Aortic smooth muscle cell (primary cell): ENCODE measurements around the gene MCAM. TPM values are rescaled to one million over a fixed set of nuclear protein-coding genes. Genes with fewer than 3 reads are reported as not detected.

Experiments used
- total RNA-seq: library from RNA; depleted of rRNA; stranded (reverse); fragments of >200 nt; gene quantifications from 2 replicates; pipeline ENCODE4 v1.2.3, GENCODE V29; 2014

MCAM gene
- total RNA-seq = 33.9 and 60.8 TPM in 2 replicates

DNA sequence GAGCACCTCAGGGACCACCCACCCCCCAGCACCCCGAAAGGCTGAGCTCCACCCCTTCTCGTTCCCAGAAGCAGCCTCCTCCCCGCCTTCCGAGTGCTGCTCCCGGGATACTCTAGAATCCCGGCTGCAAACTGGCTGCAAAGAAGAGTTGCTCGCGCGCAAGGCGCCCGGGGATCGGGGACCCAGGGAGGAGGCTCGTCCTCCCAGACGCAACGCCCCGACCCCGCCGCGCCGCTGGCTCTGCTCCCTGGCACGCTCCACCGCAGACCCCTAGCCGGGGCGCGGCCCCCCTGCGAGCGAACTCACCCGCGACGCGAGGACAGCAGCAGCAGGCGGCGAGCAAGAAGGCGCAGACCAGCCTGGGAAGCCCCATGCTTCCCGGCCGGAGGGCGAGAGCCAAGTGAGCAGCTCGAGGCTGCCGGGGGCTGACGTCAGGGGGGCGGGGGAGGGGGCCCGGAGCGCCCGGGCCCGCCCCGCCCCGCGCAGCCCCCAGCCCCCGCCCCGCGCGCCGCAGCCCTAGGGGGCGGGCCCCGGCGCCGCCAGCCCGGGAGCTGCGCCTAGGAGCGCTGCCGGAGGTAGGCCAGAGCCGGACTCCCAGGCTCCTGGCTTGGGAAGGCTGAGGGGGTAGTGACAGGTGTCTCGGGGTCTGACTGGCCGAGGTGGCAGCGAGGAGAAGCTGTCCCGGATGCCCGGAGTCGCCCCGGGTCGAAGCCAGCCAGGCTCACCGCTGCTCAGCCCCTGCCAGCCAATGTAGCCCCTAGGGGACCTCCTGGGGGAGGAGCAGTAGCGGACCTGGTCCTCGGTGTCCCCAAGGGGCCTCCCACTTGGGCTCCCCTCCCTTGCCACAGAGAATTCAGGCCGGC, at the start of gene MCAM:
MCAM (minus strand) TSS at position 402 of the 863 bp plus-strand sequence; CDS start at position 373, 29 bp downstream.

DNA sequence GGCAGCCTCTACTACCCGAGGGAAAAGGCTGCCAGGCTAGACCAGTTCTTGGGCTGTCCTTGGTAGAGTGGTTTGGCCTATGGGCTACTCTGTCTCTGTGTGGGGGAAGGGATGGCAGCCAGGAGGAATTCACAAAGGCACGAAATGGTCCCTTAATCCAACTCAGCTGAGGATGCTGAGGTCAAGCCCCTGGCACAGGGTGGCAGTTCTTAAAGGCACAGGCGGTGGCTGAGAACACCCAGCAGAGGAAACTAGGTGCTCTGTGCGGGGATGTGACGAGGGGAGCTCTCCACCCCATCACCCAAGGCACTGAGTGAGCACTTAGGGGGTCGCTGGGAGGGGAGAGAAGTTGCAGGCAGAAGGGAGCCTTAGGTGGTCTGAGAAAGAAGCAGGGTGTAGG, 29.7 kb upstream of the MCAM start, which contains the start of gene MFRP:
MFRP (minus strand) TSS at position 101 of the 400 bp plus-strand sequence. CDS start 192 bp downstream, outside the sequence.

GRCh38 chr11:119340335-119341221, 23.6 kb upstream of the MCAM start, which contains the start of gene C1QTNF5:
C1QTNF5 (minus strand) TSS chr11:119340883; CDS start chr11:119340397, 486 bp downstream.

DNA sequence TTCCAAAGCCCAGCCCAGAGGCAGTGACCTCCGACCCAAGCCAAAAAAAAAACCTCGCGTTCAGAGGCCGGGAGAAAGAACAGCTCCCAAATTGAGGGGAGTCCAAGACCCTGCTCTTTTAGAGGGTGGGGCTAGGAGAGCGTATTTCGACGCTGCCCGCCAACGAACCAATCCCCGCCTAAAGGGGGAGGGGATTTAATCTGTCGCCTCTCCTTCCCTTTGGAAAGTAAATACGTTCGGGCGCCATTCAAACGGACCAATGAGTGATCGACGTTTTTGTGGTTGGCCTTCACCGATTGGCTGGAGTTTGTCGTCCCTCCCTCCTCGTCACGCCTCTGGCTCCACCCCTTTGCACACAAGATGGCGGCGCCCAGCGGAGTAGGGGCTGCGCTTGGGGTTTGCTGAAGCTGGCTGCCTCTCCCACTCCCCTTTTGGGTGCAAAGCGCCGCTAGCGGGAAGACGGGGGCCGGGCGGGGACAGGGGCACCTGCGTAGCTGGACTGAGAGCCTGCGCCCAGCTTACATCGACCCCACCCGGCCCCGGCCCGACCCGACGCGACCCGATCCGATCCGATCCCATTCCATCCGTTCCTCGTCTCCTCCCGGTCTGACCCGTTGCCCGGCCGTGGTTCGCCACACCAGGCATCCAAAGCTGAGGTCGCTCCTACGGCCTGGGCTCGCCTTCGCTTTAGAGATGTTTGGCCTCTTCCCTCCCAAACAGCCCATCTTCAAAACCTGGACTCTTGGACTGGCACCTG, 17.4 kb upstream of the MCAM start, which contains the start of gene RNF26:
RNF26 (plus strand) TSS at position 354 of the 757 bp plus-strand sequence. CDS start 596 bp downstream, outside the sequence.

Other genes starting within 250 kb of the MCAM start
- gene VPS11, start 249.3 kb downstream of the MCAM start, total RNA-seq = 38.9 and 39.2 TPM in 2 replicates
- 3.7 and 5.8 TPM in 2 replicates for gene HMBS, start 232.2 kb downstream of the MCAM start, total RNA-seq
- gene DPAGT1, start 215.3 kb downstream of the MCAM start, total RNA-seq = 8.8 and 11.8 TPM in 2 replicates
- 3.3 and 3.7 TPM in 2 replicates for gene C2CD2L, start 209.8 kb downstream of the MCAM start, total RNA-seq
- 12.4 and 12.9 TPM in 2 replicates for gene HINFP, start 195.6 kb downstream of the MCAM start, total RNA-seq
- gene ABCG4, start 168.1 kb downstream of the MCAM start, total RNA-seq = under 0.01 TPM in 1 of 2 replicates, not detected in the other
- 13.9 and 16.2 TPM in 2 replicates for gene NLRX1, start 148.4 kb downstream of the MCAM start, total RNA-seq
- not detected in 2 replicates for gene NHERF4, start 131.7 kb downstream of the MCAM start, total RNA-seq
- gene CBL, start 110.8 kb downstream of the MCAM start, total RNA-seq = 3.4 and 5.0 TPM in 2 replicates
- gene RNF26, start 17.4 kb upstream of the MCAM start, total RNA-seq = 3.2 and 5.1 TPM in 2 replicates
- gene C1QTNF5, start 23.8 kb upstream of the MCAM start, total RNA-seq = 22.6 and 35.6 TPM in 2 replicates
- not detected in 2 replicates for gene MFRP, start 29.6 kb upstream of the MCAM start, total RNA-seq
- gene USP2, start 64.6 kb upstream of the MCAM start, total RNA-seq = 0.06 and 0.13 TPM in 2 replicates
- 24.7 and 49.1 TPM in 2 replicates for gene THY1, start 106.0 kb upstream of the MCAM start, total RNA-seq